Activated naive CD4-positive, alpha-beta T cell treated with anti-CD3 and anti-CD28 coated beads, Interleukin-2, amount 50 U/mL, for 72 hours (primary cell): ENCODE results near the gene ADPRS. TPM values are rescaled to one million over a fixed set of nuclear protein-coding genes. Genes with fewer than 3 reads are reported as not detected.

Experiments used
- ATAC-seq, 2 donors: fragments of 150-1000 bp; cut with Tn5 transposase; 2 replicates each; pipeline ENCODE4 v1.10.0; 2021; ENCODE audit warnings: mild to moderate bottlenecking in 2 of 2, moderate library complexity in 2 of 2
- DNase-seq, 2 donors: peaks; one replicate each; pipeline ENCODE4 v3.0.0; 2021 to 2022; ENCODE audit warnings: low spot score in 2 of 2
- H3K27ac Mint-ChIP-seq, 2 donors: one replicate each; pipeline ENCODE4 v1.8.0; 2022; ENCODE audit warnings: mild to moderate bottlenecking in 2 of 2, mixed read lengths in 2 of 2
- H3K36me3 Mint-ChIP-seq, 2 donors: one replicate each; pipeline ENCODE4 v1.8.0; 2022; ENCODE audit warnings: mixed read lengths in 2 of 2
- H3K9me3 Mint-ChIP-seq, 2 donors: one replicate each; pipeline ENCODE4 v1.8.0; 2022; ENCODE audit warnings: mixed read lengths in 2 of 2
- total RNA-seq, 2 donors: library from RNA; stranded (reverse); gene quantifications; one replicate each; pipeline ENCODE4 v1.2.3, GENCODE V29; 2022

Gene ADPRS
- total RNA-seq, 2 donors from 2014 or later, result 19.5 to 48.3 TPM

GRCh38 chr1:36118447-36119204, 29.9 kb downstream of the ADPRS start:
- no peaks in the 10 kb centered on the region for H3K36me3 Mint-ChIP-seq
- no peak overlapping the region for H3K27ac Mint-ChIP-seq
- ATAC-seq (no peak), DNase-seq (no peak)
- no peaks in the 10 kb centered on the region for H3K9me3 Mint-ChIP-seq

GRCh38 chr1:36119456-36119855, 30.8 kb downstream of the ADPRS start:
- no peak for ATAC-seq

GRCh38 chr1:36122062-36123030, 33.7 kb downstream of the ADPRS start:
- Mint-ChIP-seq H3K9me3 (no peaks in the 10 kb centered on the region), H3K27ac (no peak overlapping the region), H3K36me3 (no peaks in the 10 kb centered on the region)
- ATAC-seq (peak; percentile 4 to 25), DNase-seq (no peak)

More at GRCh38 chr1:36119456-36119855, 30.8 kb downstream of the ADPRS start:
- no peak overlapping the region for H3K27ac Mint-ChIP-seq
- no peak for DNase-seq
- no peaks in the 10 kb centered on the region for H3K9me3 Mint-ChIP-seq
- no peaks in the 10 kb centered on the region for H3K36me3 Mint-ChIP-seq

GRCh38 chr1:36123356-36123755, 34.7 kb downstream of the ADPRS start:
- ATAC-seq, result peak; percentile 57 to 70
- no peak for DNase-seq
- Mint-ChIP-seq H3K36me3 (no peaks in the 10 kb centered on the region), H3K27ac (no peak overlapping the region), H3K9me3 (no peaks in the 10 kb centered on the region)

DNA sequence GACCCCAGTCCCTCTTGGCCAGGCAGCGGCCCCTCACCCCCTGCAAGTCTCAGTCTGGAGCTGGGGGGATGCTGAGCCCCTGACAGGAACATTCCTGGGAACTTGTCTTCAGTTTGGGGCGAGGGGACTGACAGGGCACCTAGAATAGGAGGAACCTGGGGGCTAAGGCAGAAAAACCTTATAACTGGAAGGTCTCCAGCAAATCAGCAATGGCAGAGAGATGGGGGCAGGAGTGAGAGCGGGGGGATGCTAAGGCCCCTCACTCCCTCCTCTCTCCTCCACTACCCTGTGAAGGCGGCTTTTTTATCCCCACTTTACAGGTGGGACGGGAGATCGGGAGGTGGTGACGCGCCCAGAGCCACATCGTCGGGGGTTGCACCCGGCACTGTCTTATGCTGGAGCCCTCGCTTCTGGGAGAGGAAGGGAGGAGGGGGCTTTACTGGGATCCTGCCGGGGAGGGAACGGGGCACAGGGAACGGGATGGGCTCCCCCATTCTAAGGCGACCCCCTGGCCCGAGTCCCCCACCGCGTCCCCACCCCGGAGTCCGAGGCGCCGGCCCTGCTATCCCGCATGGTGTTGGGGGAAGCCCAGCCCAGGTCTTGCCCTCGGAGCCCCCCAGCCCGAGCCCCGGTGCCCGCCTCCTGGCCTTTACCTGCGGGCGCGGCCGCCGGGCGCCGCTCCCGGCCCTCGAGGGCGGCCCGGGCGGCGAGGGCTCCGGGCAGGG, 35.9 kb downstream of the ADPRS start:
- ATAC-seq (no peak), DNase-seq (no peak)
- Mint-ChIP-seq H3K9me3 (no peaks in the 10 kb centered on the region), H3K27ac (no peak overlapping the region), H3K36me3 (no peaks in the 10 kb centered on the region)

GRCh38 chr1:36125129-36125991, 36.7 kb downstream of the ADPRS start, which contains the start of gene COL8A2:
Gene COL8A2, minus strand, starts transcription at chr1:36125222. Its CDS starts 24,980 bp downstream, at chr1:36100242.
- DNase-seq, result no peak
- H3K9me3 Mint-ChIP-seq, result no peaks in the 10 kb centered on the region
- no peak within 1 kb of the TSS for H3K27ac Mint-ChIP-seq
- peak in 1 of 2 donors; percentile 45 for ATAC-seq
- H3K36me3 Mint-ChIP-seq, result no peaks in the 10 kb centered on the region

GRCh38 chr1:36126005-36126716, 37.5 kb downstream of the ADPRS start:
- Mint-ChIP-seq H3K36me3 (no peaks in the 10 kb centered on the region), H3K9me3 (no peaks in the 10 kb centered on the region), H3K27ac (no peak overlapping the region)
- no peak for ATAC-seq
- DNase-seq, result no peak

DNA sequence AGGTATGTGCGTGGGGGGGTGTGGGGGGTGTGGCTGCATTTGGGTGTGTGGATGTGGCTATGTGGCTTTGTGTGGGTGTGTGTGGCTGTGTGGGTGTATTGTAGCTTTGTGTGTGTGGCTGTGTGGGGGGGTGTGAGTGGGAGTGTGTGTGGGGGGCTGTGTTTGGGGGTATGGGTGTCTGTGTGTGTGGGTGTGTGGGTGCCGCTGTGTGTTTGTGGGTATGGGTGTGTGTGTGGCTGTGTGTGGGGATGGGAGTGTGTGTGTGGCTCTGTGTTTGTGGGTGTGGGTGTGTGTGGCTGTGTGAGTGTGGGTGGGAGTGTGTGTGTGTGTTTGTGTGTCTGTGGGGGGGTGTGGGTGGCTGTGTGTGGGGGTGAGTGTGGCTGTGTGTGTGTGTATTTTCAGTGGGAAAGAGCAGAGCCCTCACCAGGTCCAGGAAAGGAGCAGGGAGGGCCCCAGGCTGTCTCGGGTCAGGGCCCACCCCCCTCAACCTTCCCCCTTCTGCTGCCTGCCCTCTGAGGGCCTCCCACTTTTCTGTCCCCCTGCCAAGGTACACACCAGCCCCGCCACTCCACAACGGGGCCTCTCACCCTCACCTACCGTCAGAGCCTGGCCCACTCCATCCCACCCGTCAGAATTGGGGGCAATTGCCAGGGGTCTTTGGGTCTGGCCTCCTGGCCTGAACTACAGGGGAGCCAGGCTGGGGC, 38.3 kb downstream of the ADPRS start:
- Mint-ChIP-seq H3K36me3 (no peaks in the 10 kb centered on the region), H3K9me3 (no peaks in the 10 kb centered on the region), H3K27ac (no peak overlapping the region)
- DNase-seq (no peak), ATAC-seq (no peak)

- no peak for DNase-seq
These were observed 39.6 kb downstream of the ADPRS start for GRCh38 chr1:36128126-36128904.

DNA sequence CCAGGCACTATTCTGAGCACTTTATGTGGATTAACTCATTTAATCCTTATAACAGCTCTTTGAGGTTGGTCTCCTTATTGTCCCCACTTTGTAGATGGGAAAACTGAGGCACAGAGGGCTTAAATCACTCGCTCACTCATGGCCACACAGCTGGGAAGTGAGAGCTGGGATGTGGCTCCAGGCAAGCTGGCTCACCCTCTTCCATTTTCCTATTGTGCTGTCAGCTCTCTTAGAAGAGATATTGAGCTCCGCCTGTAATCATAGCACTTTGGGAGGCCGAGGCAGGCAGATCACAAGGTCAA, 40.2 kb downstream of the ADPRS start:
- DNase-seq, result no peak
- ATAC-seq, result no peak
- Mint-ChIP-seq H3K9me3 (no peaks in the 10 kb centered on the region), H3K36me3 (no peaks in the 10 kb centered on the region), H3K27ac (no peak overlapping the region)

More at GRCh38 chr1:36128126-36128904, 39.6 kb downstream of the ADPRS start:
- Mint-ChIP-seq H3K9me3 (no peaks in the 10 kb centered on the region), H3K36me3 (no peaks in the 10 kb centered on the region), H3K27ac (no peak overlapping the region)
- ATAC-seq, result no peak

GRCh38 chr1:36132029-36132428, 43.3 kb downstream of the ADPRS start:
- Mint-ChIP-seq H3K36me3 (no peaks in the 10 kb centered on the region), H3K27ac (no peak overlapping the region), H3K9me3 (no peaks in the 10 kb centered on the region)
- no peak for ATAC-seq
- DNase-seq, result no peak

- ATAC-seq (peak in 1 of 2 donors; percentile 5), DNase-seq (no peak)
- H3K27ac Mint-ChIP-seq, result no peak overlapping the region
- no peaks in the 10 kb centered on the region for H3K9me3 Mint-ChIP-seq
- H3K36me3 Mint-ChIP-seq, result no peaks in the 10 kb centered on the region
These were observed 44.8 kb downstream of the ADPRS start for GRCh38 chr1:36133484-36133883.

- H3K9me3 Mint-ChIP-seq, result no peaks in the 10 kb centered on the region
- peak overlapping the region in 1 of 2 donors; percentile 29 for H3K27ac Mint-ChIP-seq
- ATAC-seq (no peak), DNase-seq (no peak)
- no peaks in the 10 kb centered on the region for H3K36me3 Mint-ChIP-seq
These were observed 45.3 kb downstream of the ADPRS start for GRCh38 chr1:36134031-36134430.
